Cardiac septum (tissue), 1 donor: ENCODE measurements around the gene MYF6. TPM values are rescaled to one million over a fixed set of nuclear protein-coding genes. Genes with fewer than 3 reads are reported as not detected.

Source experiments
- DNase-seq: peaks from one replicate; pipeline ENCODE4 v3.0.0-alpha.2; 2020; ENCODE audit warnings: low spot score
- intact Hi-C: fragments of 100-400 bp; cut with DNase I; formaldehyde crosslinking; loops from one replicate; pipeline ENCODE4 v1.14.0; 2022
- total RNA-seq: library from RNA; stranded (reverse); fragmentation: NEBNext Ultra II Directional; extraction: Animal tissue kit (Norgen Biotek cat#: 25700); gene quantifications from one replicate; pipeline ENCODE4 v1.2.1, GENCODE V29; 2021
- donor health status: DM: no; HTN: no; CAD: no.

The MYF6 gene
- total RNA-seq, 1 donor from 2014 or later = 1.1 TPM

DNA sequence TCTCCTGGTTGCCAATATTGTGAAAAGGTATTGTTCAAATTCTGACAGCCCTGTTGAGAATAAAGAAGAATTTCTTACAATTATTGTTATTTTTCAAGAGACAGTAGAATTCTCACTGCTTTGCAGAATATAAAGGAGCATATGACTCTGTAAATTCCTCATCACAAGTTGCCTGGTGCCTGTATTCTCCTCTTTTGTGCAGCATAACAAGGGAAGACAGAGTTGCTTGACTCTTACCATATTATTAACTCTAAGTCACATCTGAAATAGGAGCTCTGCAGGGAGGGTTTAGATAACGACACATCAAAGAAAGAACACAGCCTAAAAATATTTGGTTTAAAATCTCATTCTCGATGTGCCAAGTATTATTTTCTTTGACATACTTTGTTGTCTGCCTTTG, 40.4 kb downstream of the MYF6 start:
- DNase-seq = no peak
- intact Hi-C loops = no loop called here

DNA sequence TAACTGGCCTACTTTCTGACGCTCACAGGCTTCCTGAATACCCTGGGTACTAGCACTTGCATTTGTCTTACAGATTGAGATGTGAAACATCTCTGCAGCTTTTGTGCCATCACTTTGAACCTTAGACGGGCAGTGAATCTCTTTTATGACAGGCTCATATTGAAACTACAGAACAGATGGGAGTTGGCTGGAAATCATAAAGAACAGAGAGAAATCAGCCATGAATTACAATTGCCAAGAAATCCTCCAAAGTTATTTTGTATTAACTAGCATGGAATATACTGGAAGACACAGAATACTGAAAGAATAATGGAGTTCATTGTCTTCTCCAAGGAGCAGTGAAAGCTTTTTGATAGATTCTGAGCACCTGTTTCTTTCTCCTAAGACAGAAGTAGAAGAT, 42.0 kb downstream of the MYF6 start:
- intact Hi-C loops = no loop called here
- no peak for DNase-seq

DNA sequence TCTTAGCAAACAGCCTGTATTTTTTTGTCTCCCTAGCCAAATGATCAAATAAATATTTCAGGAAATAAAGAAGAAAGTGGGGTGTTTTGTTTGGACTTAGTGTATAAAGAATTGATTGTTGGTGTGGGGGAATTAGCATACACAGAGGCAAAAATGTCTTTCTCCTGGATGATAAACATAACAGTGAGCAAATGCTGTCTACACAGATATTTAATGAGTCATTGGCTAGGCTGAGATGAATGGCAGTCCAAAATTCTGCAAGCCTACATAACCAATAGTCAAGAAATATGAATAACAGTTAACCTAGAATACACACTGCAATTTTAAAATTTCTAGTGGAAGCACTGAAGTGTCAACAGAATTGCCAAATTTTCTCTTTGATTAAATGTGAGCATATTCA, 45.0 kb downstream of the MYF6 start:
- DNase-seq = no peak
- intact Hi-C loops = loop anchor here (10.0 kb wide), 1 partner anchor 128 kb away; no protein-coding TSS in a partner anchor

DNA sequence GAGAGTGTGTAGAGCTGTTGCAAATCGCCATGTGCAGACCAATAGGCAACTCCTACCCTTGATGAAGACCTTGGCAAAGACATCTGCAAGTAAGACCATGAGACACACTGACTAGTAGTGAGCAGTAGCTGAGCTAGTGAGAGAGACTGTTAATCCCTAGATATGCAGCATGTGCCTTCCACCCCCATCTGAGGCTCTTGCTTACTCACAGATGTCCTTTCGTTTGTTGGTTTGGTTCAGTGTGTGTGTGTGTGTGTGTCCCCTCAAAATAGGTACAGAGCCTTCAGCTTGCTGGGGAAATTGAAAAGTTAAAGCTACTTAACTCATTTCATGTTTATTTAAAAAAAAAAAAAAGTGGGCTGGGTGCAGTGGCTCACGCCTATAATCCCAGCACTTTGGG, 46.8 kb downstream of the MYF6 start:
- DNase-seq = no peak
- intact Hi-C loops = loop anchor here (10.0 kb wide), 1 partner anchor 129 kb away; no protein-coding TSS in a partner anchor

DNA sequence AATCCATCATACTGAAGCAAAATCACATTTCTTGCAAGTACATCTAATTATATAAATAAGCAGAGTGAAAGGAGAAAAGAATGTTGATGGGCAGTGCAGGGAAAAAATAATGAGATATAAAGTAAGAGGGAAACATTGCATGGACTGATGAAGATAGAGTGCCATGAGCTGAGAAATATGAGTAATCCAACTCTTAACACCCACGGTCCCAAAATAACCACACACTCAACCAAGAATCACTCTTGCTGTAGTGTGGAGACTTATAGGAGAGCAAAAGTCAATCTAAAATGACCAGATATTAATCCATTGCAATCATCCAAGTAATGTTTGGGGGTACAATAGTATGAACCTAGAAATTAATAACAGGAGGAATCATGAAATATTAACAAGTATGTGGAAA, 49.4 kb downstream of the MYF6 start:
- DNase-seq = no peak

More for the DNA sequence above, 49.4 kb downstream of the MYF6 start:
- intact Hi-C loops = loop anchor here (10.0 kb wide), 1 partner anchor 132 kb away; no protein-coding TSS in a partner anchor

Other genes starting within 250 kb of the MYF6 start
- not detected for gene MYF5, start 9.3 kb downstream of the MYF6 start, total RNA-seq
- gene LIN7A, start 230.3 kb downstream of the MYF6 start, total RNA-seq = 17.3 TPM